OCI-LY7 (cell line): Measurements from ENCODE around the gene KLF13. TPM values are rescaled to one million over a fixed set of nuclear protein-coding genes. Genes with fewer than 3 reads are reported as not detected.

ENCODE experiments used
- BruUV-seq: library from RNA; stranded (reverse); fragments of 400-500 nt; replicated peaks from 2 replicates; lab custom pipeline; 2021; lab: Mats Ljungman, UMichigan
- CTCF ChIA-PET: fragments of 300-600 bp; sonication (Branson Sonifier 250); formaldehyde crosslinking; loops from one replicate; lab custom pipeline; 2022; ENCODE audit warnings: antibody characterized with exemption; ENCODE audit not compliant: unreplicated experiment; lab: Charles Lee
- POLR2A ChIA-PET: fragments of 300-600 bp; sonication (Branson Sonifier 250); formaldehyde crosslinking; loops from one replicate; lab custom pipeline; 2022; ENCODE audit warnings: antibody characterized with exemption; lab: Charles Lee
- DNase-seq: peaks from one replicate; pipeline ENCODE4 v3.0.0-alpha.2; 2015; ENCODE audit warnings: low spot score
- H2AFZ ChIP-seq: fragments of 200-600 bp; sonication (generic), shearing (Covaris generic); 2 replicates; pipeline ENCODE4 v1.6.1; 2014; ENCODE audit warnings: mild to moderate bottlenecking, antibody characterized with exemption, low read length, moderate library complexity
- H3K27ac ChIP-seq: fragments of 200-600 bp; sonication (generic); 2 replicates; pipeline ENCODE4 v1.5.1; 2014; ENCODE audit warnings: mixed run types, low read depth, mild to moderate bottlenecking, moderate library complexity, low read length, inconsistent platforms; ENCODE audit not compliant: poor library complexity, severe bottlenecking
- H3K36me3 ChIP-seq: fragments of 200-600 bp; sonication (generic); 2 replicates; pipeline ENCODE4 v1.6.1; 2014; ENCODE audit warnings: mild to moderate bottlenecking, antibody characterized with exemption, low read length, moderate library complexity, mixed read lengths; ENCODE audit not compliant: insufficient read depth
- H3K4me1 ChIP-seq: fragments of 200-600 bp; sonication (generic); 2 replicates; pipeline ENCODE4 v1.5.1; 2014; ENCODE audit warnings: mild to moderate bottlenecking, low read length; ENCODE audit not compliant: insufficient read depth, poor library complexity, severe bottlenecking
- H3K4me2 ChIP-seq: fragments of 200-600 bp; sonication (generic); 2 replicates; pipeline ENCODE4 v1.6.1; 2014; ENCODE audit warnings: mild to moderate bottlenecking, low read length
- H3K4me3 ChIP-seq: fragments of 200-600 bp; sonication (generic); 2 replicates; pipeline ENCODE4 v1.5.1; 2014; ENCODE audit warnings: mild to moderate bottlenecking, low read depth, low read length; ENCODE audit not compliant: poor library complexity, severe bottlenecking
- H3K79me2 ChIP-seq: fragments of 200-600 bp; sonication (generic); 2 replicates; pipeline ENCODE4 v1.6.1; 2016; ENCODE audit warnings: low read depth, mild to moderate bottlenecking, low read length, moderate library complexity, mixed read lengths; ENCODE audit not compliant: insufficient read depth
- H3K9me2 ChIP-seq: fragments of 200-600 bp; sonication (generic); 2 replicates; pipeline ENCODE4 v1.6.1; 2016; ENCODE audit warnings: mild to moderate bottlenecking, low read length, mixed read lengths; ENCODE audit not compliant: insufficient read depth
- H3K9me3 ChIP-seq: fragments of 200-600 bp; sonication (generic); 2 replicates; pipeline ENCODE4 v1.6.1; 2014; ENCODE audit warnings: mild to moderate bottlenecking, mixed run types, low read length, mixed read lengths
- H4K20me1 ChIP-seq: fragments of 200-600 bp; sonication (generic); 2 replicates; pipeline ENCODE4 v1.6.1; 2014; ENCODE audit warnings: mild to moderate bottlenecking, antibody characterized with exemption, low read length, moderate library complexity, mixed read lengths; ENCODE audit not compliant: insufficient read depth
- CTCF ChIP-seq: fragments of 200-600 bp; sonication (generic); conservative IDR thresholded peaks from 2 replicates; pipeline ENCODE4 v1.5.1; 2014; ENCODE audit warnings: mild to moderate bottlenecking, antibody characterized with exemption, low read length, moderate library complexity, mixed read lengths
- EZH2phosphoT487 ChIP-seq: fragments of 200-600 bp; sonication (generic); IDR thresholded peaks from 2 replicates; pipeline ENCODE4 v1.6.1; 2018; ENCODE audit warnings: low read depth, borderline replicate concordance, mild to moderate bottlenecking, mixed run types, antibody characterized with exemption, low read length, moderate library complexity, mixed read lengths
- intact Hi-C: fragments of 100-400 bp; cut with micrococcal nuclease; formaldehyde crosslinking; loops from one replicate; pipeline ENCODE4 v1.10.0; 2022; ENCODE audit not compliant: unreplicated experiment
- total RNA-seq, 2 experiments: library from RNA; depleted of rRNA in 1 of 2; stranded (reverse); fragments of >200 nt in 1 of 2; shearing (Covaris generic) in 1 of 2; gene quantifications; 2 replicates each; pipeline ENCODE4 v1.2.3, GENCODE V29; 2014 to 2022

The KLF13 gene
- total RNA-seq, 2 experiments from 2014 or later, result 63.2 to 64.6 TPM

- no peak overlapping the region for H3K4me2 ChIP-seq
- H3K9me3 ChIP-seq, result peaks cover 6% of the 10 kb centered on the region; the same call in 1 of the 2 replicates
- BruUV-seq, result no TSS peak
- ChIA-PET POLR2A (interaction anchor here (0.5 to 1.1 kb wide), 2 partner anchors 10 to 12 kb away, joined by 6 read pairs; no protein-coding TSS in a partner anchor), CTCF (no interaction called here)
- intact Hi-C loops, result no loop called here
- no peaks in the 10 kb centered on the region for H4K20me1 ChIP-seq
- TF ChIP-seq CTCF (no peak), EZH2phosphoT487 (no peak)
- no peak overlapping the region for H3K27ac ChIP-seq
- H3K4me1 ChIP-seq, result peaks cover 35% of the 10 kb centered on the region
- no peak for DNase-seq
- no peaks in the 10 kb centered on the region for H3K36me3 ChIP-seq
- no peak overlapping the region for H2AFZ ChIP-seq
- H3K9me2 ChIP-seq, result no peaks in the 10 kb centered on the region
- H3K79me2 ChIP-seq, result no peaks in the 10 kb centered on the region
- no peak overlapping the region for H3K4me3 ChIP-seq
Observed at GRCh38 chr15:31313223-31313622, 13.4 kb upstream of the KLF13 start.

GRCh38 chr15:31314380-31314779, 12.3 kb upstream of the KLF13 start:
- ChIA-PET CTCF (no interaction called here), POLR2A (interaction anchor here (0.7 to 1.0 kb wide), 2 partner anchors 11 to 51 kb away, joined by 3 to 5 read pairs; no protein-coding TSS in a partner anchor)
- H3K4me3 ChIP-seq, result no peak overlapping the region
- no peaks in the 10 kb centered on the region for H3K36me3 ChIP-seq
- TF ChIP-seq EZH2phosphoT487 (no peak), CTCF (no peak)
- H3K4me1 ChIP-seq, result peaks cover 29% of the 10 kb centered on the region
- H2AFZ ChIP-seq, result no peak overlapping the region
- DNase-seq, result no peak
- BruUV-seq, result no TSS peak
- peaks cover 6% of the 10 kb centered on the region; the same call in 1 of the 2 replicates for H3K9me3 ChIP-seq
- H3K79me2 ChIP-seq, result no peaks in the 10 kb centered on the region
- no peaks in the 10 kb centered on the region for H3K9me2 ChIP-seq
- H3K4me2 ChIP-seq, result no peak overlapping the region
- intact Hi-C loops, result no loop called here
- H3K27ac ChIP-seq, result no peak overlapping the region
- H4K20me1 ChIP-seq, result no peaks in the 10 kb centered on the region

GRCh38 chr15:31316135-31316795, 10.4 kb upstream of the KLF13 start:
- H3K9me2 ChIP-seq, result no peaks in the 10 kb centered on the region
- POLR2A ChIA-PET, result interaction anchor here (1.3 to 1.5 kb wide), 2 partner anchors 8 to 9 kb away, joined by 4 read pairs; no protein-coding TSS in a partner anchor
- no peaks in the 10 kb centered on the region for H4K20me1 ChIP-seq
- intact Hi-C loops, result no loop called here
- CTCF ChIA-PET, result interaction anchor here (0.8 kb wide), 1 partner anchor 13 kb away, joined by 3 read pairs; no protein-coding TSS in a partner anchor
- H2AFZ ChIP-seq, result no peak overlapping the region
- H3K4me3 ChIP-seq, result no peak overlapping the region
- no peaks in the 10 kb centered on the region for H3K36me3 ChIP-seq
- H3K27ac ChIP-seq, result no peak overlapping the region
- H3K4me2 ChIP-seq, result no peak overlapping the region
- H3K9me3 ChIP-seq, result peaks cover 8% of the 10 kb centered on the region; the same call in 1 of the 2 replicates
- peaks cover 28% of the 10 kb centered on the region for H3K4me1 ChIP-seq
- TF ChIP-seq CTCF (no peak), EZH2phosphoT487 (no peak)
- no TSS peak for BruUV-seq
- H3K79me2 ChIP-seq, result no peaks in the 10 kb centered on the region
- no peak for DNase-seq
